ENCODE measurements around the gene DHRS7B. TPM values are rescaled to one million over a fixed set of nuclear protein-coding genes. Genes with fewer than 3 reads are reported as not detected.
"Not testable (repeated sequence)": the region's sequence is repeated elsewhere in the genome, so short reads cannot be mapped to it uniquely, and the experiment has no call there.

DHRS7B gene
- total and polyA plus RNA-seq, 9 donors, result 17.4 to 33.7 (median 20.2) TPM

- Histone ChIP-seq H3K4me3 (ENCODE audit: low read length) (no peak overlapping the region), H3K4me1 (ENCODE audit: control insufficient read depth, insufficient read depth, low read length) (peaks cover 5% of the 10 kb centered on the region), H3K9me3 (replicated peaks; ENCODE audit: control insufficient read depth, low read depth, low read length) (no peaks in the 10 kb centered on the region), H3K36me3 (ENCODE audit: control insufficient read depth, insufficient read depth, low read length) (no peaks in the 10 kb centered on the region), H3K27me3 (ENCODE audit: control insufficient read depth, insufficient read depth, low read length) (peaks cover 2% of the 10 kb centered on the region), H3K27ac (ENCODE audit: low read length) (no peak overlapping the region)
- DNase-seq, result no peak
- WGBS (ENCODE audit: insufficient coverage), result 30% methylated on average over 2 of the region's 6 CpGs
These were observed 902 bp upstream of the DHRS7B start for GRCh38 chr17:21125862-21126261.

- Histone ChIP-seq H3K9me3 (replicated peaks; ENCODE audit: control insufficient read depth, low read depth, low read length) (no peaks in the 10 kb centered on the region), H3K4me1 (ENCODE audit: control insufficient read depth, insufficient read depth, low read length) (peaks cover 5% of the 10 kb centered on the region), H3K36me3 (ENCODE audit: control insufficient read depth, insufficient read depth, low read length) (no peaks in the 10 kb centered on the region), H3K27me3 (ENCODE audit: control insufficient read depth, insufficient read depth, low read length) (no peaks in the 10 kb centered on the region), H3K4me3 (ENCODE audit: low read length) (peak overlapping the region; percentile 84), H3K27ac (ENCODE audit: low read length) (peak overlapping the region; percentile 90)
- WGBS (ENCODE audit: insufficient coverage), result 6% methylated on average over 2 of the region's 9 CpGs
- no peak for DNase-seq
These were observed 829 bp downstream of the DHRS7B start for GRCh38 chr17:21127509-21128077.

- 30% methylated on average over 2 of the region's 9 CpGs for WGBS (ENCODE audit: insufficient coverage)
- Histone ChIP-seq H3K36me3 (ENCODE audit: control insufficient read depth, insufficient read depth, low read length) (no peaks in the 10 kb centered on the region), H3K4me1 (ENCODE audit: control insufficient read depth, insufficient read depth, low read length) (peaks cover 5% of the 10 kb centered on the region), H3K27ac (ENCODE audit: low read length) (no peak overlapping the region), H3K4me3 (ENCODE audit: low read length) (no peak overlapping the region), H3K27me3 (ENCODE audit: control insufficient read depth, insufficient read depth, low read length) (no peaks in the 10 kb centered on the region), H3K9me3 (replicated peaks; ENCODE audit: control insufficient read depth, low read depth, low read length) (no peaks in the 10 kb centered on the region)
- DNase-seq, result peak; percentile 71
These were observed 2.4 kb downstream of the DHRS7B start for GRCh38 chr17:21129023-21129681.

GRCh38 chr17:21131137-21131536, 4.4 kb downstream of the DHRS7B start:
- Histone ChIP-seq H3K27ac (ENCODE audit: low read length) (no peak overlapping the region), H3K4me1 (ENCODE audit: control insufficient read depth, insufficient read depth, low read length) (peaks cover 5% of the 10 kb centered on the region), H3K27me3 (ENCODE audit: control insufficient read depth, insufficient read depth, low read length) (no peaks in the 10 kb centered on the region), H3K36me3 (ENCODE audit: control insufficient read depth, insufficient read depth, low read length) (no peaks in the 10 kb centered on the region), H3K9me3 (replicated peaks; ENCODE audit: control insufficient read depth, low read depth, low read length) (peaks cover 6% of the 10 kb centered on the region), H3K4me3 (ENCODE audit: low read length) (no peak overlapping the region)
- no peak for DNase-seq
- WGBS (ENCODE audit: insufficient coverage), result 60% methylated on average over 1 of the region's 4 CpGs

- Histone ChIP-seq H3K4me3 (ENCODE audit: low read length) (no peak overlapping the region), H3K4me1 (ENCODE audit: control insufficient read depth, insufficient read depth, low read length) (peaks cover 4% of the 10 kb centered on the region), H3K27ac (ENCODE audit: low read length) (no peak overlapping the region), H3K36me3 (ENCODE audit: control insufficient read depth, insufficient read depth, low read length) (no peaks in the 10 kb centered on the region), H3K27me3 (ENCODE audit: control insufficient read depth, insufficient read depth, low read length) (no peaks in the 10 kb centered on the region), H3K9me3 (replicated peaks; ENCODE audit: control insufficient read depth, low read depth, low read length) (peaks cover 13% of the 10 kb centered on the region)
- no peak for DNase-seq
- WGBS (ENCODE audit: insufficient coverage), result no CpG with 5 or more reads among the region's 1 CpG
These were observed 5.7 kb downstream of the DHRS7B start for GRCh38 chr17:21132428-21132827.

- H3K27me3 ChIP-seq (ENCODE audit: control insufficient read depth, insufficient read depth, low read length), result no peaks in the 10 kb centered on the region
- H3K36me3 ChIP-seq (ENCODE audit: control insufficient read depth, insufficient read depth, low read length), result no peaks in the 10 kb centered on the region
- 83% methylated on average over 1 of the region's 2 CpGs for WGBS (ENCODE audit: insufficient coverage)
- no peaks in the 10 kb centered on the region for H3K4me1 ChIP-seq (ENCODE audit: control insufficient read depth, insufficient read depth, low read length)
- no peak for DNase-seq
- H3K9me3 ChIP-seq (replicated peaks; ENCODE audit: control insufficient read depth, low read depth, low read length), result peaks cover 17% of the 10 kb centered on the region
- H3K4me3 ChIP-seq (ENCODE audit: low read length), result no peak overlapping the region
- no peak overlapping the region for H3K27ac ChIP-seq (ENCODE audit: low read length)
These were observed 7.8 kb downstream of the DHRS7B start for GRCh38 chr17:21134559-21134958.

GRCh38 chr17:21140911-21141310, 14.1 kb downstream of the DHRS7B start:
- no peak for DNase-seq
- no peaks in the 10 kb centered on the region for H3K27me3 ChIP-seq (ENCODE audit: control insufficient read depth, insufficient read depth, low read length)
- peaks cover 12% of the 10 kb centered on the region for H3K9me3 ChIP-seq (replicated peaks; ENCODE audit: control insufficient read depth, low read depth, low read length)
- no peak overlapping the region for H3K27ac ChIP-seq (ENCODE audit: low read length)
- H3K36me3 ChIP-seq (ENCODE audit: control insufficient read depth, insufficient read depth, low read length), result no peaks in the 10 kb centered on the region
- no peaks in the 10 kb centered on the region for H3K4me1 ChIP-seq (ENCODE audit: control insufficient read depth, insufficient read depth, low read length)
- WGBS (ENCODE audit: insufficient coverage), result 92% methylated on average over 4 of the region's 6 CpGs
- no peak overlapping the region for H3K4me3 ChIP-seq (ENCODE audit: low read length)

- H3K4me3 ChIP-seq (ENCODE audit: low read length), result no peak overlapping the region
- no CpG with 5 or more reads among the region's 2 CpGs for WGBS (ENCODE audit: insufficient coverage)
- DNase-seq, result no peak
- H3K9me3 ChIP-seq (replicated peaks; ENCODE audit: control insufficient read depth, low read depth, low read length), result peaks cover 9% of the 10 kb centered on the region
- no peaks in the 10 kb centered on the region for H3K4me1 ChIP-seq (ENCODE audit: control insufficient read depth, insufficient read depth, low read length)
- no peak overlapping the region for H3K27ac ChIP-seq (ENCODE audit: low read length)
- no peaks in the 10 kb centered on the region for H3K27me3 ChIP-seq (ENCODE audit: control insufficient read depth, insufficient read depth, low read length)
- no peaks in the 10 kb centered on the region for H3K36me3 ChIP-seq (ENCODE audit: control insufficient read depth, insufficient read depth, low read length)
These were observed 14.6 kb downstream of the DHRS7B start for GRCh38 chr17:21141331-21141730.

- not testable (repeated sequence) for H3K27me3 ChIP-seq (ENCODE audit: control insufficient read depth, insufficient read depth, low read length); H3K36me3 ChIP-seq (ENCODE audit: control insufficient read depth, insufficient read depth, low read length); H3K4me3 ChIP-seq (ENCODE audit: low read length); H3K9me3 ChIP-seq (replicated peaks; ENCODE audit: control insufficient read depth, low read depth, low read length); DNase-seq; H3K4me1 ChIP-seq (ENCODE audit: control insufficient read depth, insufficient read depth, low read length); H3K27ac ChIP-seq (ENCODE audit: low read length)
- 49% methylated on average over 7 of the region's 12 CpGs for WGBS (ENCODE audit: insufficient coverage)
These were observed 15.3 kb downstream of the DHRS7B start for GRCh38 chr17:21142065-21142464.

- Histone ChIP-seq H3K4me3 (ENCODE audit: low read length) (no peak overlapping the region), H3K36me3 (ENCODE audit: control insufficient read depth, insufficient read depth, low read length) (no peaks in the 10 kb centered on the region), H3K4me1 (ENCODE audit: control insufficient read depth, insufficient read depth, low read length) (no peaks in the 10 kb centered on the region), H3K27ac (ENCODE audit: low read length) (no peak overlapping the region), H3K27me3 (ENCODE audit: control insufficient read depth, insufficient read depth, low read length) (no peaks in the 10 kb centered on the region), H3K9me3 (replicated peaks; ENCODE audit: control insufficient read depth, low read depth, low read length) (peaks cover 10% of the 10 kb centered on the region)
- DNase-seq, result no peak
- no CpG with 5 or more reads among the region's 3 CpGs for WGBS (ENCODE audit: insufficient coverage)
These were observed 16.9 kb downstream of the DHRS7B start for GRCh38 chr17:21143695-21144094.
